HFF-Myc (cell line): ENCODE results near the gene TBATA.

ENCODE experiments used
- DNase-seq: peaks from one replicate; pipeline ENCODE4 v3.0.0-alpha.2; 2011; ENCODE audit warnings: low read depth; ENCODE audit errors: extremely low read depth
- H3K4me3 ChIP-seq: replicated peaks from 2 replicates; pipeline ENCODE4 v1.5.1; 2011; ENCODE audit warnings: low read depth, mild to moderate bottlenecking, control low read depth, low read length
- TF ChIP-seq, protein P1 (sequence below): IDR thresholded peaks from 2 replicates; pipeline ENCODE4 v1.5.1; 2012; ENCODE audit warnings: mild to moderate bottlenecking, low read depth, low read length, control low read depth; ENCODE audit errors: missing control alignments

The TBATA gene

GRCh38 chr10:70780370-70780760 is 4.8 kb downstream of the TBATA start:
- DNase-seq = no peak
- no peak overlapping the region for H3K4me3 ChIP-seq
- TF ChIP-seq, protein P1, sequence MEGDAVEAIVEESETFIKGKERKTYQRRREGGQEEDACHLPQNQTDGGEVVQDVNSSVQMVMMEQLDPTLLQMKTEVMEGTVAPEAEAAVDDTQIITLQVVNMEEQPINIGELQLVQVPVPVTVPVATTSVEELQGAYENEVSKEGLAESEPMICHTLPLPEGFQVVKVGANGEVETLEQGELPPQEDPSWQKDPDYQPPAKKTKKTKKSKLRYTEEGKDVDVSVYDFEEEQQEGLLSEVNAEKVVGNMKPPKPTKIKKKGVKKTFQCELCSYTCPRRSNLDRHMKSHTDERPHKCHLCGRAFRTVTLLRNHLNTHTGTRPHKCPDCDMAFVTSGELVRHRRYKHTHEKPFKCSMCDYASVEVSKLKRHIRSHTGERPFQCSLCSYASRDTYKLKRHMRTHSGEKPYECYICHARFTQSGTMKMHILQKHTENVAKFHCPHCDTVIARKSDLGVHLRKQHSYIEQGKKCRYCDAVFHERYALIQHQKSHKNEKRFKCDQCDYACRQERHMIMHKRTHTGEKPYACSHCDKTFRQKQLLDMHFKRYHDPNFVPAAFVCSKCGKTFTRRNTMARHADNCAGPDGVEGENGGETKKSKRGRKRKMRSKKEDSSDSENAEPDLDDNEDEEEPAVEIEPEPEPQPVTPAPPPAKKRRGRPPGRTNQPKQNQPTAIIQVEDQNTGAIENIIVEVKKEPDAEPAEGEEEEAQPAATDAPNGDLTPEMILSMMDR = no peak

DNA sequence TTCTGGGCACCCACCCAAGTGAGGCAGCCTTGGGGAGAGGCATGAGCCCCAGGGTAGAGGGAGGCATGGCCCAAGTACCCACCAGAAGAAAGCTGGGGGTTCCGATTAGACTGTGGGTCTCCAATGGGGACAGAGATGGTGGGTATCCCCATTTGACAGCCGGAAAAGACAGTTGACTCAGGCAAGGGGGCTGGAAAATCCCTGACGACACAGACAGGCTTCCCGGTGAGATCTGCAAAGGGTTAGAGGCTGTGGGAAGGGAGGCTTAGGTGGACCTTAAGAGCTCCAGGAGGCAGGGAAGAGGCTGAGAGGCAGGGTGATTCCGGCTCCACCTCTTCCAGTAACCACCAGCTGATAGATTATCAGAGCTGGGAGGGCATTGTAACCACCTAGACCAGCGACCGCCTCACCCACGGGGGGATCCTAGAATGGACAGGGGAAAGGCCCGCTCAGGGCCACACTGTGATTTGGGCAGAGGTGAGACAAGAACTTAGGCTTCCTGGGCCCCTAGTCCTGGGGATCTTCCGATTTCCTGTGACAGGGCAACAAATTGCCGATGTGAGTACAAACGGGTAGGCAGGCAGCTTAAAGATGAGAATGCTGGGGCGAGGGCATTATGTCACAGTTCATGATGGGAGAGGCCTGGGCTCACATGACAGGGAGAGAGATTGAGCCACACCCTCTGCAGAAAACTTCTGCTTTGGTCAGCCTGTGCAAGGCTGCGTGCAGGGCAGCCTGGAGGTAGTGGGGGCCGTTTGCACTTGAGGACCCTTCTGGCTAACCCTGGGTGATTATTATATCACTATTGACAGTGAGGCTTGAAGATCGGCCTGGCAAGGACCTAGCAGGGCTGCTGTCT is 5.4 kb downstream of the TBATA start:
- no peak for DNase-seq
- TF ChIP-seq, protein P1 = no peak
- H3K4me3 ChIP-seq = no peak overlapping the region

- DNase-seq = no peak
- TF ChIP-seq, protein P1 = no peak
- H3K4me3 ChIP-seq = no peak overlapping the region
Measured at GRCh38 chr10:70779088-70779487, 6.1 kb downstream of the TBATA start.

GRCh38 chr10:70778267-70778924 is 6.8 kb downstream of the TBATA start:
- TF ChIP-seq, protein P1 = no peak
- H3K4me3 ChIP-seq = no peak overlapping the region
- DNase-seq = no peak

DNA sequence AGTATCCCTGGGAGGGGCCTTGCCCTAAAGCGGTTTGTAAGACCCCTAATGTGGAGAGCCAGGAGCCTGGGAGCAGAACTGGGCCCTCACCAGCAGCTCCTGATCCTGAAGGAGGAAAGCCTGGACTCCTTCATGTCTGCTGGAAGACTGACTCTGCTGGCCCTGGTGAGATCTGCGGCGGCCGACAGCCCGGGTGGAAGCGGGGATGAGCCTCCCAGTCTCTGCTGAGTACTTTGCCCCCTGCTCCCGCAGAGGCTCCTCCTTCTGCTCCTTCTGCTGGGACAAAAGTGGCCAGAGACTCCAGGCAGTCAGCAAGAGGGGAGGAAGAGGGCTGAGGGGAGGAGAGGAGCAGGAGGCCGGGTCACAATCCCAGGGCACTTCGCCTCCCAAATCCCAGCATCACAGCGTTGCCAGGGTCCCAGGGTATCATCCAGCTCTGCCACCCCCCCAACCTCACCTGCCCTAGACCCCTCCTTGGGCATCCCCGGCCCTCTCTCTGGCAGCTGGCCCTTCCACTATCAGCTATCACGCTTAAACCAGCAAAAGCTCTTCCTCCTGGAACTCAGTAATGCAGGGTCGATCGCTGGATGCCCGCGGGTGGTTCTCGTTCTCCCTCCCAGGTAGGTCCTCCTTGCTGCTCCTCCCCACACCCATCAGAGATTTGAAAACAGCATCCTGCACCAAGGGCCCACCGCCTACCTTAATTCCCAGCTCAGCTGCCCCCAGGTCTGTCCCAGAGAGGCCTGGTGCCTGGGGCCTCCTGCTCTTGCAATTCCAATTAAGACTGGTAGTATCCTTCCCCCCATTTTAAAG is 7.9 kb downstream of the TBATA start:
- no peak for DNase-seq
- TF ChIP-seq, protein P1 = no peak
- H3K4me3 ChIP-seq = no peak overlapping the region

GRCh38 chr10:70776455-70777005 is 8.6 kb downstream of the TBATA start:
- H3K4me3 ChIP-seq = no peak overlapping the region
- TF ChIP-seq, protein P1 = no peak
- DNase-seq = no peak
